GM18861 (cell line): ENCODE data around the gene SHE.

Experiments used
- ATAC-seq: cut with Tn5 transposase; IDR thresholded peaks from one replicate; pipeline ENCODE4 v1.9.1; 2021; ENCODE audit not compliant: unreplicated experiment

The SHE gene

DNA sequence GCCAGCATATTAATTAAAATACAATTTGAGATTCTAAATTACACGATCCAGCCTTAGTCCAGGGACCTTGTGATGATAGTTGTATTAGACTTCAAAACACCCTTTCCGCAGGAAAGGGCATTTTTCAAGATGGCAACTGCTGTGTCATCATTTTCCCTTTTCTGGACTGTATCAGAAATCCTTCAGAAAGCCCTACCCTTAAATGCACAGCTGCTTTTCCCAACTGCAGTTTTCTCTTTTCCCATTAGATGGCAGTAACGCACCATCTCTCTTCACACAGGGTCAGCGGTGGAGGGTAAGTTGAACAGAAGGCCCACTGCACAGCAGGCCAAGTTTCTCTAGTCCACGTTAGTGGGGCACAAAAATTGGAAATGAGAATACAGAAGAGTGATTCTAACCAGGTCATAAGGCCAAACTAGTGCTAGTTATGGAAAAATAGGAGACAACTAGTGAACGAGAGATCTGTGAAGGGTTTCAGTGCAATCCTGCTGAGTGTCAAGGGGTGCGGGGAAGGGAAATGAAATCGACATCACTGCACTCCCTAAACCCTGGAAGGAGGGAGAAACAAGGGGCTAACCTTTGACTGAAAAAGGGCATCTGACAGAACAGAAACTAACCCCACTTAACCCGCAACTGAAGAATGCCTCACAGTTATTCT, 22.3 kb downstream of the SHE start:
- no peak for ATAC-seq

DNA sequence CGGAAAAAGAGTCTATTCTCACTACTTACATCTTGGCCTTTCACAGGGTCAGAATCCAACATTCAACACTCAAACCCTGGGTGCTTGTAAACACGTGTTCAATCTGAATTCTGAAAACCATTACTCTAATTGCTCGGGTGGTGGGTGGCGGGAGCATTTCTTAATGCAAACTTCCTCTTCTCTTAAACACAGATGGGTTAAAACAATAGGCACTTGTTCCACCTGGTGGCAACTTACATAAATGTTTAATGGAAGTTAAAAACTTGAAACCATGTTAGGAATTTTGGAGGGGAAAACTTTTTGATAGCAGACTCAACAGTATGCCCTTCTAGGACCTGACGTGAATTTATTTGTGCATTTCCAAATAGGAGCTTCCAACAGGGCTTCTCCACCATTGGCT, 23.6 kb downstream of the SHE start:
- ATAC-seq = no peak

DNA sequence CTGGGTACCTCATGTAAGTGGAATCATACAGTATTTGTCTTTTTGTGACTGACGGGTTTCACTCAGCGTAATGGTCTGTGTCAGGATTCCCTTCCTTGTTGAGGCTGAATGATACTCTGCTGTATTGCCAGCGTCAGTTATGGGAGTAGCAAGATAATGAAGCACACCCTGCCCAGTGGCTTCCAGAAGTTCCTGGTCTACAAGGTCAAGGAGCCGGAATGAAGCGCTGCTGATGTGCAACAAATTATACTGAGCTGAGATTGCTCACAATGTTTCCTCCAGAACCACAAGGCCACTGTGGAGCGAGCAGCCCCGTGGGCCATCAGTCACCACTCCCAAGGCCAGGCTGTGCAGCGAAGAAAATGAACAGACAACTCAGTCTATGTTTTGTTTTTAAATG, 24.2 kb downstream of the SHE start:
- ATAC-seq = no peak

DNA sequence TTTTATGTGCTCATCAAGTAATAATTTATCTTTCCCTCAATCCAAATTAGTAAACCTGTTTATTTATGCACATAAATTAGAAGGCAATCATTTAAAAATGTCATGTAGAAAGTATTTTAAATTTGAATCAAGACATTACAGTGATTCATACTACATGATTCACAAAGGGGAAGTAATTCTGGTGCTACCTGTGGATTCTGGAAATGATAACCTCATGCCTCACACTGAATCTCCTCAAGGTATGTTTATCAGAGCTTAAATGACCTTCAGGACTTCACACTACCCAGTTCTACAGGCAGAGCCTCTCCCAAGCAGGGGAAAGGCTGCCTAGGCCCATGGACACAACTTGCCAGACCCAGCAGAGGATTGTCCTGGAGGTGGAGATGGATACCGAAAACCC, 25.4 kb downstream of the SHE start:
- ATAC-seq = no peak

DNA sequence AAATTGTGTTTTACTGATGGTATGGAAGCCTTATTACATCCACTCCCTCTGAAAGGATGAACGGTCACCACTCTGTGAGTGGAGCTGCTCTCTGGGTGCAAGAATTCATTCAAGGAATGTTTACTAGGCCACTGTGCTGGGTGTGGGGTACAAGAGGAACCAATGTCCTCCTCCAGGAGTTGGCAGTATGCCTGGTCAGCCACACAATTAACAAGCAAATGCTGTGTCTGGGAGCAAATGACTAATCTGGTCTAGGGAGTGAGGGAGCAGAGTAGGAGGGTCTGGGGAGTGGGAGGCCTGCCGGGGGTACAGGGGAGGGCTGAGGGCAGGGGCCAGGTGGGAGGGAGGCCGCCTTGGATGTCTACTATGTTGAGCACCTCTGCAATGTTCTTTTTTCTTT, 27.4 kb downstream of the SHE start:
- ATAC-seq = no peak

DNA sequence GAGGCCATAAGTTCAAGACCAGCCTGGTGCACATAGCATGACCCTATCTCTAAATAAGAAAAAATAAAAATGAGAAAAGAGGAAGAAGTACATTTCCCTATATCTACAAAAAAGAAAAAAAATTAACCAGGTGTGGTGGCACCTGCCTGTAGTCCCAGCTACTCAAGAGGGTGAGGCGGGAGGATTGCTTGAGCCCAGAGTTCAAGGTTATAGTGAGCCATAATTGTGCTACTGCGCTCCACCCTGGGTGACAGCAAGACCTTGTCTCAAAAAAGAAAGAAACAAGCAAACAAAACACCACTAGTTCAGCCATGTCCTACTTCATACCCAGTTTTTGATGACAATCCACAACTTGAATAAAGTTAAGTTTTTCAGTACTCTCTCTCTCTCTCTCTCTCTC, 30.9 kb downstream of the SHE start:
- no peak for ATAC-seq

DNA sequence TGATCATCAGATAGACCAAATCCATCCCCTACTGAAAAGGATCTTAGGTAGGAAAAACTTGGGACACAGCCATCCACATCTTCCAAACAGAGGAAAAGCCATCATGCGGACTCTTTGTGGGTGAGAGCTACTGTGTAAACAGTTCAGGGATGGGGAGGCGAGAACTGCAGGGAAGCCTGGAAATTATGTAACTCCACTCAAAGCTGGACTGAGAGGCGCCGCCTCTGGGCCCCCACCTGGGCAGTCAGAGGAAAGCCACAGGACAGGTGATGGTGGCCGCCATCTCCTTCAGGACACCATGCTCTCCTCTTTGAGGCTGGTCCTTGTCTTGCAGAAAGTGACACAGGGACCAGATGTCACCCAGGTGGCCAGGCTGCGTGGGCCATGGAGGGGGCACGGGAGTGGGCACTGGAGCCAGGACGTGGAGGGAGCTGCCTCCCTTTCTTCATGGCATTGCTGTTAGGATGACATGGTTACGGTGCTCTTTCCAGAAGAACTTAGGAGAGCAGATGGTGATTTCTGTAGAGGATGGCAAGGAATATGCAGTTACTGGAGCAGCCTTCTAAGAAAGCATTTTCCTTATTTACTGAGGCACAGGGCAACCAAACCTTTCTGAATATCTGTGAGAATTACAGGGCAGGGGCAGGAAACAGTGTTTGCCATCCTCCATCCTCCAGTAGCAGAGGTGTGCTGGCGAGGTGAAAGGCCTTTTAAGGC, 32.2 kb downstream of the SHE start:
- ATAC-seq = no peak

DNA sequence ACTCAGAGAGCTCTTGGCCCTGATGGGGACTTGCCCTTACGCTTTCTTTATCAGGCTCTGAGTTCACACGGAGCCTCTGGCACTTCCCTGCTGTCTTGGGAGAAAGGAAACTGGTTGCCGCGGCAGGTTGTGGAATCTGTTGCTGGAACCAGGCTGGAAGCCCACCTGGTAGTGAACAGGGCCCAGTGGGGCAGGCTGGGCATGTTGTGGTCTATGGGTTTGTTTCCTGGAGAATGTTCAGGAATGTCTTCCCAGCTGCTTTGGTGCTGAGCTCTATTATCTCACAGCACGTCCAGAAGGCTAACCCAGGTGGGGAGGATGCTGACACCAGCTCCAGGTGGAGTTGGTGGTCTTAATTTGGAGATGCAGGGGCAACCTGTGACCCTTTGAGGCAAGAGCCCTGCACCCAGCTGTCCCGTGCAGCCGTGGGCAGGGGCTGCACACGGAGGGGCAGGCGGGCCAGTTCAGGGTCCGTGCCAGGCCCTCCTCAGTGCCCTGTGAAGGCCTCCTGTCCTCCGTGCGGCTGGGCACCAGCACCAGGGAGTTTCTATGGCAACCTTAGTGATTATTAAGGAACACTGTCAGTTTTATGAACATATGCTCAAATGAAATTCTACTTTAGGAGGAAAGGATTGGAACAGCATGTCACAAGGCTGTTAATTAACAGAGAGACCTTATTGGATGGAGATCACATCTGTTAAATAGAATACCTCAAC, 33.5 kb downstream of the SHE start:
- ATAC-seq = no peak

DNA sequence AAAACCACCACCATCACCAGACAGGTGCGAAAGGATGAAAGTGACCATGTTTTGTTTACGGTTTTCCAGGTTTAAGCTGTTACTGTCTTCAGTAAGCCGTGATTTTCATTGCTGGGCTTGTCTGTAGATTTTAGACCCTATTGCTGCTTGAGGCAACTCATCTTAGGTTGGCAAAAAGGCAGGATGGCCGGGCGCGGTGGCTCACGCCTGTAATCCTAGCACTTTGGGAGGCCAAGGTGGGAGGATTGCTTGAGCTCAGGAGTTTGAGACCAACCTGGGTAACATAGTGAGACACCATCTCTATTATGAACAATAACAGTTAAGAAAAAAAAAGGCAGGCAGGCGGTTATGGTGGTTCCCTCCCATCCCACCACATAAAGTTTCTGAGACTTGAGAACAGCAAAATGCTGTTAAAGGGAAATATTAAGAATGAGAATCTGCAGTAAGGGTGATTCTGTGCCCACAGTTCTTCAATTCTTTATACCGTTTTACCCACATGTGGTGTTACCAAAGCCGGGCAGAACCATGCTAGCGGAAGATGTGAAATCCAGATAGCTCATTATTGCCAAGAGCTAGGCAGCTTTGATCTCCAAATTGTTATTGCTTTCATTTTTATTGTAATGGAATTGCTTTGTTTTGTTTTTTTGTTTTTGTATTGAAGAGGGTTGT, 34.6 kb downstream of the SHE start:
- no peak for ATAC-seq

DNA sequence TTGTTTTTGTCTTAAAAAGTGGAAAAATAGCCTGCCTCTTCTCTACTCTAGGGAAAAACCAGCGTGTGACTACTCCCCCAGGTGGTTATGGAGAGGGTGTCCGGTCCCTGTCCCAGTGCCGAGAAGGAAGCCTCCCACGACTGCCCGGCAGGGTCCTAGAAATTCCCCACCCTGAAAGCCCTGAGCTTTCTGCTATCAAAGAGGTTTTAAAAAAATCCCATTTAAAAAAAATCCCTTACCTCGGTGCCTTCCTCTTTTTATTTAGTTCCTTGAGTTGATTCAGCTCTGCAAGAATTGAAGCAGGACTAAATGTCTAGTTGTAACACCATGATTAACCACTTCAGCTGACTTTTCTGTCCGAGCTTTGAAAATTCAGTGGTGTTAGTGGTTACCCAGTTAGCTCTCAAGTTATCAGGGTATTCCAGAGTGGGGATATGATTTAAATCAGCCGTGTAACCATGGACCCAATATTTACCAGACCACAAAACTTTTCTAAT, 35.2 kb downstream of the SHE start:
- ATAC-seq = no peak

DNA sequence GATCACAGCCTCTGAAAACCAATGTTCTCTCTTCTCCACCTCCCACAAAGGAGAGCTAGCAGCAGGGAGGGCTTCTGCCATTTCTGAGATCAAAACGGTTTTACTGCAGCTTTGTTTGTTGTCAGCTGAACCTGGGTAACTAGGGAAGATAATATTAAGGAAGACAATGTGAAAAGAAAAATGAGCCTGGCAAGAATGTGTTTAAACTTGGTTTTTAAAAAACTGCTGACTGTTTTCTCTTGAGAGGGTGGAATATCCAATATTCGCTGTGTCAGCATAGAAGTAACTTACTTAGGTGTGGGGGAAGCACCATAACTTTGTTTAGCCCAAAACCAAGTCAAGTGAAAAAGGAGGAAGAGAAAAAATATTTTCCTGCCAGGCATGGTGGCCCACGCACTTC, 36.0 kb downstream of the SHE start:
- no peak for ATAC-seq

DNA sequence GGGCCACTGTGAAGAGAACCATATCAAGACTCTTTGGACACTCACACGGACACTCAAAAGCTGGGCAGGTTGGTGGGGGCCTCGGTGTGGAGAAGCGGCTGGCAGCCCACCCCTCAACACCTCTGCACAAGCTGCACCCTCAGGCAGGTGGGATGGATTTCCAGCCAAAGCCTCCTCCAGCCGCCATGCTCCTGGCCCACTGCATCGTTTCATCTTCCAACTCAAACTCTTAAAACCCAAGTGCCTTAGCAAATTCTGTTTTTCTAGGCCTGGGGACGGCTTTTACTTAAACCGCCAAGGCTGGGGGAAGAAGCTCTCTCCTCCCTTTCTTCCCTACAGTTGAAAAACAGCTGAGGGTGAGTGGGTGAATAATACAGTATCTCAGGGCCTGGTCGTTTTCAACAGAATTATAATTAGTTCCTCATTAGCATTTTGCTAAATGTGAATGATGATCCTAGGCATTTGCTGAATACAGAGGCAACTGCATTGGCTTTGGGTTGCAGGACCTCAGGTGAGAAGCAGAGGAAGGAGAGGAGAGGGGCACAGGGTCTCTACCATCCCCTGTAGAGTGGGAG, 36.5 kb downstream of the SHE start:
- no peak for ATAC-seq

DNA sequence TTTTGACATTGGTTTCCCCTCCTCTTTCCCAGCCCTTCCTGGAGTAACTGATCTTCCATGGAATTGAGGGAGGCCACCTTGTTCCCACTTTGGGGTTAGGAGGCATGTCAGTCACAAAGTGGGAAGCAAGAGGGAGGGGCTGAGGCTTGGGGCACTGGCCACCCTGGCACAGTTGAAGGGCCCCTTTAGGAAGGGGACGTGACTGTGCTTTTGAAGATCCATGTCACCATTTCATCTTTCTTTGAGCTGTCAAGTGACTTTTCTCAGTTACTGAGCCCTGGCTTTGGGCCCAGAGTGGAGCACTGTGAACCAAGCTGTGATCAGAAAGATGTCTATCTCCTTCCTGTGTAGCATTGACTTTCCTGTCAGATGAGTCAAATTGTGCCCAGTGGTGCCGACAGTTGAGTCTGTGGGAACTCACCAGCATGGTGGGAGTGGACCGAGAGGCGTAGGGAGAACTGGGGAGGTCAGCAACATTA, 38.7 kb downstream of the SHE start:
- ATAC-seq = no peak

DNA sequence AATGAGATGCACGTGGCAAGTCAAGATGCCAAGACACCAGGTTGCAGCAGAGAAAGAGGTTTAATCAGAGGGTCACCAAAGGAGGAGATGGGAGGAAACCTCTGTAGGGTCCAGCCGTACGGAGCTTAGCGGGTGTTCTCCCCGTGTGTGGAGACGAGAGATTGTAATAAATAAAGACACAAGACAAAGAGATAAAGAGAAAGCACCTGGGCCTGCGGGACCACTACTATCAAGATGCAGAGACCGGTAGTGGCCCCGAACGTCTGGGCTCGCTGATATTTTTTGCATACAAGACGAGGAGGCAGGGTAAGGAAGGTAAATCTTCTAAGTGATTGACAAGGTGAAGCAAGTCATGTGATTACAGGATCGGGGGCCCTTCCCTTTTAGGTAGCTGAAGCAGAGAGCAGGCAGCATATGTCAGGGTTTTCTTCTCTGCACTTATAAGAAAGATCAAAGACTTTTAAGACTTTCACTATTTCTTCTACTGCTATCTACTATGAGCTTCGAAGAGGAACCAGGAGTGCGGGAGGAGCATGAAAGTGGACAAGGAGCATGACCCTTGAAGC, 41.4 kb downstream of the SHE start:
- no peak for ATAC-seq

DNA sequence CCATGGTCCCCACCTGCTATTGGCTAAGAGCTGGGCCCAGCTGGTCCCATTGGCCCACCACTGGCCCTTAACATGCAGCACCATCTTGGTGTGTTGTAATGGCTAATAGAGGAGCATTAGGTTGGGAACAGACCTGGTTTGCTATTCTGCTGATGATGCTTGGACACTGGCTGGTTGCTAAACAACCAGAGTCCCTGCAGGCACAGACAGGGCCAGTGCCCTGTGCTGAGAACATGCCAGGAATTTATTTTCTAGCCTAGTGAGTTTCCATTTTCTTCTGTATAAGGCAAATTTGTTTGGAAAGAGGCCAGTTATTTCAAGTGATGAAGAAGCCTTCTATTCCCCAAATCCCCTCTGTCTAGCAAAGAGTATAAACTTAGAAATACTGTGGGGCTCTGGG, 43.1 kb downstream of the SHE start:
- no peak for ATAC-seq

DNA sequence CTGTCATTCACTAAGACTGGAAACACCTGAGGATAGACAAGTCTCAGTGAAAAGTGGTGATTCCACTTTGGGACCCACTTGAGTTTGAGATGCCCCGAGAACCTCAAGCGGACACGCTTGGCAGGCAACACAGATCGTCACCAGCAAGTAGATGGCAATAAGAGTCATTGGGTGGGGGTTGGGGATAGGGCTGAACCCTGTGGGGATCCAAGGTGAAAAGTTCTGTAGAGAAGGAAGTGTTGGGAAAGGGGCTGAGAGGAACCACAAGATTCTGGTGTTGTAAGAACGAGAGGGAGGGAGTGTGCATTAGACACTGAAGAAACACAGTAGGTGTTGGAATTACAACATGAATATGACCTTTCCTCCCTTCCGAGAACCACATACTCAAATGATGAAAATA, 45.6 kb downstream of the SHE start:
- ATAC-seq = no peak

DNA sequence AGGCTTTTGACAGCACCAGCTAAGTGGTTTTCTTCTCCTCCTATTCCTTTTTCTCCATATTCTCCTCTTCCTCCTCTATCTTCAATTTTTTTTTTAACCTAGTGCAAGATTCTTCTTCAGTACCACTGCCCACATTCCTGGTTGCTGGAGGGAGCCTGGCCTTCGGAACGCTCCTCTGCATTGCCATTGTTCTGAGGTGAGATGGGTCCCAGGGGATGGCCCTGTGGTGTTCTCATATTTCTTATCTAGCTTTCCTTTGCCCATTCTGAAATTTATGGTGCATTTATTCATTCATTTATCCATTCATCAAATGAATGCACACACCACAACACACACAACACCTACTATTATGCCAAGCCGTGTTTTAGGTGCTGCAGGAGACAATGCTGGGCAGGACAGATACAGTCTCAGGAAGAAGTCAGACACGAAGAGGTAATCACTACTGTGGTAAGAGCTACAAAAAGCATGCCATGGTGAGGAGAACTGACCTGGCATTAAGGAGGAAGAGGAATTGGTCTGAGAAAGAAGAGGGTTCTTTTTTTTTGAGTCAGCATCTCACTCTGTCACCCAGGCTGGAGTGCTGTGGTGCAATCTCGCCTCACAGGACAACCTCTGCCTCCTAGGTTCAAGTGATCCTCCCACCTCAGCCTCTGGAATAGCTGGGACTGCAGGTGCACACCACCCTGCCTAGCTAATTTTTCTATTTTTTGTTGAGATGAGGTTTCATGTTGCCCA, 47.7 kb downstream of the SHE start:
- ATAC-seq = no peak

DNA sequence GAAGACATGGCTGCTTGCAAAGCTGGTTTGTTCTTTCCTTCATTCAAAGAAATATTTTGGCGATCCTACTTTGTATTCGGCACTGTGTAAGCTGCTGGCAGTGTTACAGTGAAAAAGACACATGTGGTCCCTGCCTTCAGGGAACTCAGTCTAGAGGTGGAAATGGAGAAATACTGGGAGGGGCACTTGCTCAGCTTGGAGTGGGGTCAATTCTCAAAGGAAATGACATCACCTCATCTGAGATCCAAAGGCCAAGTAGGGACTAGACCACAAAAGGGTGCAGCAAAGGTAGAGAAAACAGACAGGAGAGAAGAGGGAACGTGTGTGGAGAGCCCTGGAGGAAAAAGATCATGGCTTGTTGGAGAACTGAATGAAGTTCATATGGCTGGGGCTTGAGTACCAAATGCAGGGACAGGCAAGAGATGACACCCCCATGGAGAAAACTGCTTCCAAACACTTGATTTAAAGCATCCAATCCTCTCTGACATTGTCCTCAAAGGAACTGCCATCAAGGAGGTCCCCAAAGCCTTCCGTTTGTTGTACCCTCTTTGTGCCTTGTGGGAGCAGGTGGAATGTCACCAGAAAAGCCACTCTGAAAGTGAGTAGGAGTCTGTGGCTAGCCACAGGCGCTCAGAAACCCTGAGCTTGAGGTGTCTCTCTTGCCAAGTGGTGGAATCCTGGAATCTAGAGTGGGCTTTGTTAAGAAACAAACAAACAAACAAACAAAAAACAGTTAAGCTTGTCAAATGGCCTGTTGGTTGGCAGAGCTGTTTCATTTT, 48.4 kb downstream of the SHE start:
- ATAC-seq = no peak

DNA sequence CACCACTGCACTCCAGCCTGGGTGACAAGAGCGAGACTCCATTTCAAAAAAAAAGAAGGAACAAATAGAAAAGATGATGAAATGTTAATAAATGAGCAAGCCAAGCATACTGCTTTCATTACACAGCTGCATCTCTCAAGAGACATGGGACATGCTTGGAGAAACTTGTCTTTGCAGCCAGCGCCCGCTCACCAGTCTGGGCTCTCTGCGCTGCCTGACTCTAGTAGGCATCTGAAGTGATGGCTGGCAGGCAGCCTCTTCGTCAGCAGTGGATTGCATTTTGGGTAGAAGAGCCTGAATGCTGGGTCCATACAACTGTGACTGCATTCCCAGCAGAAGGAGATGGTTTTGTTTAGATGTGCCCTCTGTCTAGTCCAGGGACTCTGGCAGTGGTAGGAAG, 49.1 kb downstream of the SHE start:
- ATAC-seq = no peak
